Mammary epithelial cell (primary cell): ENCODE measurements around the gene ACKR4.

ENCODE experiments used
- EZH2 ChIP-seq: IDR thresholded peaks from 2 replicates; pipeline ENCODE4 v1.6.1; 2012; ENCODE audit warnings: low read length, inconsistent platforms, borderline replicate concordance
- TF ChIP-seq, protein P1 (sequence below), 2 donors: IDR thresholded peaks in 1 of 2; conservative IDR thresholded peaks in 1 of 2; 2 replicates each; pipeline ENCODE4 v1.5.1; 2011 to 2012; ENCODE audit warnings: inconsistent platforms in 2 of 2, low read length in 2 of 2, mild to moderate bottlenecking in 2 of 2, control low read depth in 1 of 2, low read depth in 1 of 2; ENCODE audit not compliant: insufficient read depth in 1 of 2; ENCODE audit errors: extremely low read depth in 1 of 2

DNA sequence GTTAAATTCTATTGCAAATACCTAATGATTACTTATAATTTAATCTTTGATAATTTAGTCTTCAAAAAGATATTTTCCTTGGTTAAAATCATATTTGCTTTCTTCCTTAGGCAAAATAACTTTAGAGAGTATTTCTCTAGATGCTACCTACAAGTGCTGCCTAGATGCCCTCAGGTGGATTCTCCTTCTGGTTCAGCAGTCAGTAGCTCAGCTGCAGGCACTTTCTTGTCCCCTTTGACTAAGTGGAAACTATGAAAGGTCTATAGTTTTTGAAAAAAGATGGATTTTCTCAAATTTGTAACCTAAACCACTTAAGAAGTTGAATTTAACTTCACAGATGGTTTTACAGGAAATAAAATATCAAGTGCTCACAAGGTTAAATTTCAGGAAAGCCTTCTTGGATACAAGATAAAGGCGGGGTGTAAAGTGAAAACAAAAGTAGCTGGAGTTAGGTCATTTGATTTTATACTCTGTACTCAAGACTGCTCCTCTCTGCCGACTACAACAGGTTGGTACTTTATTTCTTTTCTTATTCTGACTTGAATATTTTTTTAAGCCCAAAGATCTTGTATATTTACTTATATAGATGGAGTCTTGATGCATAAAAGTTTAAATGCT, at the start of gene ACKR4:
- TF ChIP-seq, protein P1, sequence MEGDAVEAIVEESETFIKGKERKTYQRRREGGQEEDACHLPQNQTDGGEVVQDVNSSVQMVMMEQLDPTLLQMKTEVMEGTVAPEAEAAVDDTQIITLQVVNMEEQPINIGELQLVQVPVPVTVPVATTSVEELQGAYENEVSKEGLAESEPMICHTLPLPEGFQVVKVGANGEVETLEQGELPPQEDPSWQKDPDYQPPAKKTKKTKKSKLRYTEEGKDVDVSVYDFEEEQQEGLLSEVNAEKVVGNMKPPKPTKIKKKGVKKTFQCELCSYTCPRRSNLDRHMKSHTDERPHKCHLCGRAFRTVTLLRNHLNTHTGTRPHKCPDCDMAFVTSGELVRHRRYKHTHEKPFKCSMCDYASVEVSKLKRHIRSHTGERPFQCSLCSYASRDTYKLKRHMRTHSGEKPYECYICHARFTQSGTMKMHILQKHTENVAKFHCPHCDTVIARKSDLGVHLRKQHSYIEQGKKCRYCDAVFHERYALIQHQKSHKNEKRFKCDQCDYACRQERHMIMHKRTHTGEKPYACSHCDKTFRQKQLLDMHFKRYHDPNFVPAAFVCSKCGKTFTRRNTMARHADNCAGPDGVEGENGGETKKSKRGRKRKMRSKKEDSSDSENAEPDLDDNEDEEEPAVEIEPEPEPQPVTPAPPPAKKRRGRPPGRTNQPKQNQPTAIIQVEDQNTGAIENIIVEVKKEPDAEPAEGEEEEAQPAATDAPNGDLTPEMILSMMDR (conservative IDR thresholded peaks at IDR 0.05 in 1 of 2, IDR thresholded peaks at IDR 0.05 in 1 of 2; ENCODE audit: extremely low read depth in 1 of 2, insufficient read depth in 1 of 2, low read depth in 1 of 2, low read length in 2 of 2): no peak
- TF ChIP-seq EZH2: no peak
